PC-3 (cell line): ENCODE data around the gene BCL6. TPM values are rescaled to one million over a fixed set of nuclear protein-coding genes. Genes with fewer than 3 reads are reported as not detected.
A peak's percentile ranks its signal among the peaks of the same experiment; 100 is the strongest.

ENCODE experiments used
- ATAC-seq: fragments of 200-7000 bp; cut with Tn5 transposase; 2 replicates; pipeline ENCODE4 v1.9.1; 2020; ENCODE audit warnings: mild to moderate bottlenecking, moderate library complexity
- BruUV-seq: library from RNA; stranded (reverse); fragments of 400-500 nt; replicated peaks from 2 replicates; lab custom pipeline; 2021; lab: Mats Ljungman, UMichigan
- CTCF ChIA-PET: fragments of 300-600 bp; sonication (Branson Sonifier 250); formaldehyde crosslinking; loops from one replicate; lab custom pipeline; 2022; ENCODE audit warnings: antibody characterized with exemption; lab: Charles Lee
- POLR2A ChIA-PET: fragments of 300-600 bp; sonication (Branson Sonifier 250); formaldehyde crosslinking; loops from one replicate; lab custom pipeline; 2022; ENCODE audit warnings: antibody characterized with exemption; ENCODE audit not compliant: unreplicated experiment; lab: Charles Lee
- DNase-seq: peaks from one replicate; pipeline ENCODE4 v3.0.0-alpha.2; 2015
- H2AFZ ChIP-seq: fragments of 300-600 bp; sonication (generic); 2 replicates; pipeline ENCODE4 v1.6.0; 2016; ENCODE audit warnings: antibody characterized with exemption, low read length
- H3F3A ChIP-seq: fragments of 300-600 bp; sonication (generic); one replicate; pipeline ENCODE4 v1.6.0; 2017; ENCODE audit warnings: antibody characterized with exemption, low read length, control low read depth, mild to moderate bottlenecking; ENCODE audit not compliant: unreplicated experiment
- H3K27ac ChIP-seq: fragments of 300-600 bp; sonication (generic); 2 replicates; pipeline ENCODE4 v1.5.1; 2016; ENCODE audit warnings: mild to moderate bottlenecking, low read length
- H3K27me3 ChIP-seq: fragments of 300-600 bp; sonication (generic); 2 replicates; pipeline ENCODE4 v1.6.1; 2016; ENCODE audit warnings: low read length, mixed read lengths
- H3K36me3 ChIP-seq: fragments of 300-600 bp; sonication (generic); 2 replicates; pipeline ENCODE4 v1.6.1; 2016; ENCODE audit warnings: low read depth, mixed run types, low read length, mixed read lengths
- H3K4me1 ChIP-seq: fragments of 300-600 bp; sonication (generic); 2 replicates; pipeline ENCODE4 v1.5.1; 2016; ENCODE audit warnings: low read length; ENCODE audit not compliant: insufficient read depth
- H3K4me2 ChIP-seq: fragments of 300-600 bp; sonication (generic); 2 replicates; pipeline ENCODE4 v1.6.0; 2016; ENCODE audit warnings: low read length
- H3K4me3 ChIP-seq: fragments of 300-600 bp; sonication (generic); 2 replicates; pipeline ENCODE4 v1.5.1; 2016; ENCODE audit warnings: mild to moderate bottlenecking, low read length, mixed read lengths
- H3K79me2 ChIP-seq: fragments of 300-600 bp; sonication (generic); 2 replicates; pipeline ENCODE4 v1.6.1; 2017; ENCODE audit warnings: low read length, mixed read lengths
- H3K9ac ChIP-seq: fragments of 300-600 bp; sonication (generic); 2 replicates; pipeline ENCODE4 v1.6.0; 2016; ENCODE audit warnings: mild to moderate bottlenecking, low read length
- H3K9me2 ChIP-seq: fragments of 300-600 bp; sonication (generic); replicated peaks from 2 replicates; pipeline ENCODE4 v1.6.1; 2016; ENCODE audit warnings: mixed run types, low read length, mixed read lengths
- H3K9me3 ChIP-seq: fragments of 300-600 bp; sonication (generic); 2 replicates; pipeline ENCODE4 v1.6.1; 2016; ENCODE audit warnings: low read length, mixed read lengths
- H4K20me1 ChIP-seq: fragments of 300-600 bp; sonication (generic); 2 replicates; pipeline ENCODE4 v1.6.1; 2016; ENCODE audit warnings: low read length, mixed read lengths
- CTCF ChIP-seq: fragments of 300-600 bp; sonication (generic); conservative IDR thresholded peaks from 2 replicates; pipeline ENCODE4 v1.5.1; 2017; ENCODE audit warnings: antibody characterized with exemption, low read depth, mild to moderate bottlenecking, low read length
- EZH2 ChIP-seq: fragments of 300-600 bp; sonication (generic); IDR thresholded peaks from one replicate; pipeline ENCODE4 v1.6.1; 2017; ENCODE audit warnings: antibody characterized with exemption, mild to moderate bottlenecking, low read length; ENCODE audit not compliant: unreplicated experiment
- EZH2phosphoT487 ChIP-seq: fragments of 300-600 bp; sonication (generic); IDR thresholded peaks from 2 replicates; pipeline ENCODE4 v1.6.1; 2018; ENCODE audit warnings: mild to moderate bottlenecking, antibody characterized with exemption, low read length, borderline replicate concordance
- intact Hi-C: fragments of 100-400 bp; cut with micrococcal nuclease; formaldehyde crosslinking; loops from 2 replicates; pipeline ENCODE4 v1.9.0; 2023
- total RNA-seq: library from RNA; depleted of rRNA; stranded (reverse); fragments of >200 nt; gene quantifications from 2 replicates; pipeline ENCODE4 v1.2.3, GENCODE V29; 2014

The BCL6 gene
- total RNA-seq, 1 experiment from 2014 or later = 11.8 TPM

GRCh38 chr3:187770224-187770623 lies 25.0 kb upstream of the BCL6 start:
- H4K20me1 ChIP-seq = no peaks in the 10 kb centered on the region
- H3F3A ChIP-seq = no peaks in the 10 kb centered on the region
- CTCF ChIA-PET = no interaction called here
- intact Hi-C loops = no loop called here
- BruUV-seq = no TSS peak
- ATAC-seq = no peak
- H3K79me2 ChIP-seq = no peaks in the 10 kb centered on the region
- no peaks in the 10 kb centered on the region for H3K27me3 ChIP-seq
- H2AFZ ChIP-seq = no peak overlapping the region
- no peaks in the 10 kb centered on the region for H3K36me3 ChIP-seq
- no peaks in the 10 kb centered on the region for H3K9me3 ChIP-seq
- H3K4me2 ChIP-seq = no peak overlapping the region
- POLR2A ChIA-PET = no interaction called here
- H3K27ac ChIP-seq = no peak overlapping the region
- no peak for DNase-seq
- no peak overlapping the region for H3K9ac ChIP-seq
- no peak overlapping the region for H3K4me3 ChIP-seq
- H3K4me1 ChIP-seq = peaks cover 19% of the 10 kb centered on the region
- no peaks in the 10 kb centered on the region for H3K9me2 ChIP-seq
- TF ChIP-seq EZH2 (no peak), CTCF (no peak), EZH2phosphoT487 (no peak)

GRCh38 chr3:187769771-187770170 lies 24.5 kb upstream of the BCL6 start:
- no peak overlapping the region for H3K4me3 ChIP-seq
- no peaks in the 10 kb centered on the region for H3F3A ChIP-seq
- H3K79me2 ChIP-seq = no peaks in the 10 kb centered on the region
- H3K36me3 ChIP-seq = no peaks in the 10 kb centered on the region
- ATAC-seq (no peak), DNase-seq (no peak)
- no peak overlapping the region for H3K9ac ChIP-seq
- ChIA-PET CTCF (no interaction called here), POLR2A (no interaction called here)
- H3K27me3 ChIP-seq = no peaks in the 10 kb centered on the region
- BruUV-seq = no TSS peak
- H2AFZ ChIP-seq = no peak overlapping the region
- no peaks in the 10 kb centered on the region for H3K9me3 ChIP-seq
- no peak overlapping the region for H3K4me2 ChIP-seq
- H3K27ac ChIP-seq = no peak overlapping the region
- no peaks in the 10 kb centered on the region for H3K9me2 ChIP-seq
- H3K4me1 ChIP-seq = peaks cover 24% of the 10 kb centered on the region
- no peak for TF ChIP-seq CTCF
- no peak for TF ChIP-seq EZH2
- no peak for TF ChIP-seq EZH2phosphoT487
- intact Hi-C loops = no loop called here
- H4K20me1 ChIP-seq = no peaks in the 10 kb centered on the region

GRCh38 chr3:187767266-187768012 lies 22.2 kb upstream of the BCL6 start:
- TF ChIP-seq EZH2 (no peak), EZH2phosphoT487 (no peak), CTCF (no peak)
- intact Hi-C loops = no loop called here
- BruUV-seq = no TSS peak
- ATAC-seq (peak; percentile 87), DNase-seq (peak; percentile 83)
- no peaks in the 10 kb centered on the region for H3K79me2 ChIP-seq
- peak overlapping the region; percentile 33 for H3K4me2 ChIP-seq
- peak overlapping the region; percentile 54 for H3K27ac ChIP-seq
- H3F3A ChIP-seq = no peaks in the 10 kb centered on the region
- peaks cover 27% of the 10 kb centered on the region for H3K4me1 ChIP-seq
- H2AFZ ChIP-seq = no peak overlapping the region
- POLR2A ChIA-PET = interaction anchor here (0.5 kb wide), 2 partner anchors 22 to 270 kb away, joined by 3 read pairs; partner anchors contain the start of gene BCL6
- H4K20me1 ChIP-seq = no peaks in the 10 kb centered on the region
- H3K9me3 ChIP-seq = no peaks in the 10 kb centered on the region
- H3K9me2 ChIP-seq = no peaks in the 10 kb centered on the region
- no peaks in the 10 kb centered on the region for H3K36me3 ChIP-seq
- H3K27me3 ChIP-seq = no peaks in the 10 kb centered on the region
- no peak overlapping the region for H3K9ac ChIP-seq
- CTCF ChIA-PET = interaction anchor here (1.0 kb wide), 1 partner anchor 21 kb away, joined by 5 read pairs; no protein-coding TSS in a partner anchor
- H3K4me3 ChIP-seq = no peak overlapping the region
